H1 (cell line): ENCODE data around the gene MANF. TPM values are rescaled to one million over a fixed set of nuclear protein-coding genes. Genes with fewer than 3 reads are reported as not detected.

Source experiments
- CREB1 ChIP-seq: IDR thresholded peaks from 2 replicates; pipeline ENCODE4 v1.6.1; 2012; ENCODE audit warnings: inconsistent platforms
- polyA plus RNA-seq, 7 experiments: library from polyadenylated mRNA; depleted of rRNA in 3 of 7; stranded (reverse) in 5 of 7; unstranded in 2 of 7; fragments of >200 nt in 5 of 7; fragments of 200-250 nt in 2 of 7; gene quantifications; 1 replicate in 5 of 7; 2 replicates in 1 of 7; 4 replicates in 1 of 7; pipeline versions ENCODE4 v1.2.1 to v1.2.3, GENCODE V29; 2011 to 2013; ENCODE audit warnings: missing spikeins in 2 of 7, mixed read lengths in 2 of 7
- total RNA-seq: library from RNA; stranded (reverse); fragmentation: NEBNext Ultra II Directional; extraction: Animal tissue kit (Norgen Biotek cat#: 25700); gene quantifications from 2 replicates; pipeline ENCODE4 v1.2.1, GENCODE V29; 2021

MANF gene
- total and polyA plus RNA-seq, 2 of the 8 experiments (the other 6 are each of a cell fraction or from before 2014, with no cell fraction given) = 37.5 to 159 TPM

- peak; percentile 55 for TF ChIP-seq CREB1
These were observed 4.5 kb downstream of the MANF start (continued) for GRCh38 chr3:51389423-51390183.
